ENCODE results near the gene SIPA1. TPM values are rescaled to one million over a fixed set of nuclear protein-coding genes. Genes with fewer than 3 reads are reported as not detected.

The SIPA1 gene
- total and polyA plus RNA-seq, 9 of the 15 experiments (the other 6 are each of a cell fraction or from before 2014, with no cell fraction given), result 0.25 to 85.8 (median 16.8) TPM

DNA sequence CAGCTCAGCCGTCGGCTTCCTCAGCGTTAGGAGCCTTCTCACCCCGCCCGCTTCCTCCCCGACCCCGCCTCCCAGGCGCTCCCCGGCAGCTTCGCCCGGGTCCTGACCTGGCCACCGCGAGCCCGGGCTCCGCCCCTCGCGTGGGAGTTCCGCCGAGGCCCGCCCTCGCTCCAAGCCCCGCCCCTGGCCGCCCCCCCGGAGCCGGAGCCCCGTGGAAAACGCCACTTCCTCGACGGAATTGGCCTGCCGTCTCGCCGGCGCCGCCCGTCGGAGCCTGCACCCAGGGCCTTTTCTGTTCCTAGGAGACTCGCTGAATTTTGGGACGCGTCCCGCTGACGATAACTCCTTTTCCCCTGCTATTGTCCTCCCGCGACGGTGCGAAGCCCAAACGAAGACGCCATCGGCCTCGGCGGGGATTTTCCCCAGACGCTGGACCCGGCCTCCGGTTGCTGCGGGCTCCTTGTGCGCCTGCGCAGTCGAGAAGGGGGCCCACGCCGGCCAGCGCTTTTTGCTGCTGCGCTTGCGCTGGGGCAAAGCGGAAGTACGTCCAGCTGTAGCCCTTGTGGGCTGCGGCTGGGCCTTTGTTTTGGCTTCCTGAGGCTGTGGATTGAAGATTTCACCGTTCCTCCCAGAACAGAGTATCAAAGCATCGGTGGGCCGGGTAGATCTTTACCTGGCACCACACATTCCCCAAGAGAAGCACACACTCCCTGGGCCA is 14.8 kb downstream of the SIPA1 start (continued):
- TF ChIP-seq THRA (IDR thresholded peaks at IDR 0.05) (no peak), SAP30 (IDR thresholded peaks at IDR 0.05; ENCODE audit: borderline replicate concordance, insufficient read depth, low read depth, low read length, poor library complexity, severe bottlenecking) (peak; percentile 25), ZNF282 (CRISPR knock-in tag; IDR thresholded peaks at IDR 0.05) (no peak), FOXJ3 (CRISPR knock-in tag; IDR thresholded peaks at IDR 0.05) (no peak), CREM (IDR thresholded peaks at IDR 0.05; ENCODE audit: low read depth) (peak; percentile 34; the same call in 1 of the 2 replicates), ZNF583 (CRISPR knock-in tag; IDR thresholded peaks at IDR 0.05) (no peak), ESRRB (CRISPR knock-in tag; IDR thresholded peaks at IDR 0.05; ENCODE audit: borderline replicate concordance) (no peak), NFIX (CRISPR knock-in tag; IDR thresholded peaks at IDR 0.05; ENCODE audit: low read depth) (no peak), TOE1 (IDR thresholded peaks at IDR 0.05; ENCODE audit: borderline replicate concordance) (peak; percentile 88), TOE1 (CRISPR knock-in tag; IDR thresholded peaks at IDR 0.05; ENCODE audit: borderline replicate concordance, low read depth) (no peak), NCOR1 (IDR thresholded peaks at IDR 0.05) (peak; percentile 68), ELK1 (CRISPR knock-in tag; IDR thresholded peaks at IDR 0.05) (no peak), CTCF (IDR thresholded peaks at IDR 0.05 in 2 of 3, conservative IDR thresholded peaks at IDR 0.05 in 1 of 3; ENCODE audit: insufficient read depth in 2 of 3, low read depth in 1 of 3, low read length in 3 of 3) (no peak), MTA3 (IDR thresholded peaks at IDR 0.05; ENCODE audit: borderline replicate concordance) (0 out of 2 replicates have a peak, but pooled peaks have one; percentile 70), ZC3H4 (CRISPR knock-in tag; IDR thresholded peaks at IDR 0.05; ENCODE audit: borderline replicate concordance) (no peak), NFE2L1 (tag; IDR thresholded peaks at IDR 0.05; ENCODE audit: borderline replicate concordance, low read depth) (no peak), NEUROD1 (IDR thresholded peaks at IDR 0.05; ENCODE audit: borderline replicate concordance, low read depth, low read length, partially characterized antibody) (no peak), HCFC1 (IDR thresholded peaks at IDR 0.05; ENCODE audit: low read depth, low read length) (no peak), FOXK1 (CRISPR knock-in tag; IDR thresholded peaks at IDR 0.05; ENCODE audit: borderline replicate concordance) (0 out of 2 replicates have a peak, but pooled peaks have one; percentile 14), ADNP (tag; IDR thresholded peaks at IDR 0.05) (no peak), ELF2 (CRISPR knock-in tag; IDR thresholded peaks at IDR 0.05) (peak; percentile 91)
- TF ChIP-seq, protein P1, sequence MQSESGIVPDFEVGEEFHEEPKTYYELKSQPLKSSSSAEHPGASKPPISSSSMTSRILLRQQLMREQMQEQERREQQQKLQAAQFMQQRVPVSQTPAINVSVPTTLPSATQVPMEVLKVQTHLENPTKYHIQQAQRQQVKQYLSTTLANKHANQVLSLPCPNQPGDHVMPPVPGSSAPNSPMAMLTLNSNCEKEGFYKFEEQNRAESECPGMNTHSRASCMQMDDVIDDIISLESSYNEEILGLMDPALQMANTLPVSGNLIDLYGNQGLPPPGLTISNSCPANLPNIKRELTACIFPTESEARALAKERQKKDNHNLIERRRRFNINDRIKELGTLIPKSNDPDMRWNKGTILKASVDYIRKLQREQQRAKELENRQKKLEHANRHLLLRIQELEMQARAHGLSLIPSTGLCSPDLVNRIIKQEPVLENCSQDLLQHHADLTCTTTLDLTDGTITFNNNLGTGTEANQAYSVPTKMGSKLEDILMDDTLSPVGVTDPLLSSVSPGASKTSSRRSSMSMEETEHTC (IDR thresholded peaks at IDR 0.05), result no peak
